ENCODE results near the gene A3GALT2. TPM values are rescaled to one million over a fixed set of nuclear protein-coding genes. Genes with fewer than 3 reads are reported as not detected.

The A3GALT2 gene
- total RNA-seq, 4 donors from 2014 or later = 0.58 TPM; not detected in 3

DNA sequence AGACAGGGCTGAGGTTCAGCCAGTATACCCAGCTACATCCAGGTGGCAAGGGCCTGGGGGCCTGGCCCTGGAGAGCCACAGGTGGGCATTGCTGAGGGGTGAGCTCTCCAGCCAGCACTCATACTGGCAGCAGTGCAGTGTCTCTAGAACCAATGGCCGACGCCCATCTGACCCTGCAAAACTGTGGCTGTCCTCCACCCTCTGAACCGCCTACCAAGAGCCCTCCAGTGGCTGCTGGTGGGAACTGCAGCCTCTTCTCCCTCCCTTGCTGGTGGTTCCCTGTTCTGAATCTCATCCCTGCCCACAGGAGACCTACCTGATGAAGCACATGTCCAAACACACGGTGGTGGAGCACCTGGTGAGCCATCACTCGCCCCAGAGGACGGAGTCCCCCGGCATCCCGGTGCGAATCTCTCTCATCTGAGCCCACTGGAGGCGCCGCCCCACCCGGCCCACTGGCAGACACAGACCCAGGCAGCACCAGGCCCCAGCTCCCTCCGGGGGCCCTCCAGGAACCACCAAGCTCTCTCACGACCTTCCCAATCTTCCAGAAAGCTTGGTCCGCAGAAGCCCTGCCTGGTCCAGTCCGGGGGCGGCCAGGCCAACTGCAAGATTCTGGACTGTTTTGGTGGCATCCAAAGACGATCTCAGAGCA is 22.1 kb downstream of the A3GALT2 start:
- intact Hi-C loops (cut with DNase I; ENCODE audit: low total_unique reads) = loop anchor here (5.0 kb wide), 2 partner anchors 69 to 174 kb away; partner anchors contain the start of gene ZSCAN20
- H3K4me1 ChIP-seq = peaks cover 0 to 6% of the 10 kb centered on the region in 2 donors
- TF ChIP-seq, protein P1, sequence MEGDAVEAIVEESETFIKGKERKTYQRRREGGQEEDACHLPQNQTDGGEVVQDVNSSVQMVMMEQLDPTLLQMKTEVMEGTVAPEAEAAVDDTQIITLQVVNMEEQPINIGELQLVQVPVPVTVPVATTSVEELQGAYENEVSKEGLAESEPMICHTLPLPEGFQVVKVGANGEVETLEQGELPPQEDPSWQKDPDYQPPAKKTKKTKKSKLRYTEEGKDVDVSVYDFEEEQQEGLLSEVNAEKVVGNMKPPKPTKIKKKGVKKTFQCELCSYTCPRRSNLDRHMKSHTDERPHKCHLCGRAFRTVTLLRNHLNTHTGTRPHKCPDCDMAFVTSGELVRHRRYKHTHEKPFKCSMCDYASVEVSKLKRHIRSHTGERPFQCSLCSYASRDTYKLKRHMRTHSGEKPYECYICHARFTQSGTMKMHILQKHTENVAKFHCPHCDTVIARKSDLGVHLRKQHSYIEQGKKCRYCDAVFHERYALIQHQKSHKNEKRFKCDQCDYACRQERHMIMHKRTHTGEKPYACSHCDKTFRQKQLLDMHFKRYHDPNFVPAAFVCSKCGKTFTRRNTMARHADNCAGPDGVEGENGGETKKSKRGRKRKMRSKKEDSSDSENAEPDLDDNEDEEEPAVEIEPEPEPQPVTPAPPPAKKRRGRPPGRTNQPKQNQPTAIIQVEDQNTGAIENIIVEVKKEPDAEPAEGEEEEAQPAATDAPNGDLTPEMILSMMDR (IDR thresholded peaks at IDR 0.05) = peak; percentile 66 to 87 (median 76)
- no peak for TF ChIP-seq POLR2A (IDR thresholded peaks at IDR 0.05)
- no peak overlapping the region for H3K27ac ChIP-seq
- H3K4me3 ChIP-seq = no peak overlapping the region
- DNase-seq = peak; percentile 64 to 71
- no peaks in the 10 kb centered on the region for H3K27me3 ChIP-seq
- H3K9me3 ChIP-seq = no peaks in the 10 kb centered on the region
- H3K36me3 ChIP-seq = no peaks in the 10 kb centered on the region

DNA sequence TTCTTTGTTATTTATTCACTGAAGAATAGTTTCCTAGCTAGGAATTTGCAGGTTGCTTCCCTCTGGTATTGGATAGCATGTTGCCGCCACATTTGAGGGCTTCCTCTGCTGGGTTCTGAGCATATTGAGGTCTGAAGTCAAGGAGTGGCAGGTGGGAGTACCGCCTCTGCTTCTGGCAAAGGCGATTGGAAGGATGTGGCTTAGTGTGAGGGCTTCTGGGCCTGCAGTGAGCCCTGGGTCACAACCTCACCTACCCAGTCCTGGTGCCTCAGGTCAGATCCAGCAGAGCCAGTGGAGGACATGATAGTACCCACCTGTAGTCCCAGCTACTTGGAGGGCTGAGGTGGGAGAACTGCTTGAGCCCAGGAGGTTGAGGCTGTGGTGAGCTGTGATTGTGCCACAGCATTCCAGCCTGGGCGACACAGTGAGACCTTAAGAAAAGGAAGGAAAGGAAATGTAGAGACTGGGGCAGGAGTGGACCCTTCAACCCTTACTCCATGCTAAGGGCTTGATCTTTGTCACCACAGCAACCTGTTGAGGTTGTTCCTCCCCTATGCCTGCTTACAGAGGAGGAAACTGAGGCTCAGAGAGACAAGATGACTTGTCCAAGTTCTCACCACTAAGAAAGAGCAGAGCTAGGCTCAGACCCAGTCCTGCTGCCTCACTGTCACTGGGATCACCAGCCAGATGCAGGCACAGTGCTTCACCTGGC is 22.8 kb downstream of the A3GALT2 start:
- Histone ChIP-seq H3K27me3 (no peaks in the 10 kb centered on the region), H3K36me3 (no peaks in the 10 kb centered on the region), H3K4me1 (peaks cover 0 to 6% of the 10 kb centered on the region in 2 donors), H3K4me3 (no peak overlapping the region), H3K27ac (no peak overlapping the region), H3K9me3 (no peaks in the 10 kb centered on the region)
- intact Hi-C loops (cut with DNase I; ENCODE audit: low total_unique reads) = loop anchor here (5.0 kb wide), 2 partner anchors 69 to 174 kb away; partner anchors contain the start of gene ZSCAN20
- TF ChIP-seq, protein P1 (IDR thresholded peaks at IDR 0.05) = no peak
- no peak for TF ChIP-seq POLR2A (IDR thresholded peaks at IDR 0.05)
- no peak for DNase-seq

DNA sequence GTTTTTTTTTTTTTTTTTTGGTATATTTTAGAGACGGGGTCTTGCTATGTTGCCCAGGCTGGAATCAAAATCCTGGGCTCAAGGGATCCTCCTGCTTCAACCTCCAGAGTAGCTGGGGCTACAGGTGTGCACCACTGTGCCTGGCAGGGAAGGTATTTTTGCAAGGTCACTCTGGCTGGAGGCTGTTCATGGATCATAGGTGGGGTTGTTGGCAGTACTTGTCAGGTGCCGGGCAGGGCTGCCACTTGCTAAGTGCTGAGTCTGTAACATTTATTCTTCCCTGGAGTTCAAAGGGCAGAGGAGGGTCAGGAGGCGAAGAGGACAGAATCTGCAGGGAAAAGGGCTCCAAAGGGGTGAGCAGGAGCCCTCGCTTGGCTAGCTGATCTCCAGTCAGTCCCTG is 24.1 kb downstream of the A3GALT2 start:
- no peak for TF ChIP-seq POLR2A (IDR thresholded peaks at IDR 0.05)
- TF ChIP-seq, protein P1 (IDR thresholded peaks at IDR 0.05) = no peak
- Histone ChIP-seq H3K4me3 (no peak overlapping the region), H3K27me3 (no peaks in the 10 kb centered on the region), H3K9me3 (no peaks in the 10 kb centered on the region), H3K36me3 (no peaks in the 10 kb centered on the region), H3K4me1 (peaks cover 0 to 6% of the 10 kb centered on the region in 2 donors), H3K27ac (no peak overlapping the region)
- no peak for DNase-seq
- intact Hi-C loops (cut with DNase I; ENCODE audit: low total_unique reads) = loop anchor here (5.0 kb wide), 2 partner anchors 70 to 175 kb away; partner anchors contain the start of gene ZSCAN20

DNA sequence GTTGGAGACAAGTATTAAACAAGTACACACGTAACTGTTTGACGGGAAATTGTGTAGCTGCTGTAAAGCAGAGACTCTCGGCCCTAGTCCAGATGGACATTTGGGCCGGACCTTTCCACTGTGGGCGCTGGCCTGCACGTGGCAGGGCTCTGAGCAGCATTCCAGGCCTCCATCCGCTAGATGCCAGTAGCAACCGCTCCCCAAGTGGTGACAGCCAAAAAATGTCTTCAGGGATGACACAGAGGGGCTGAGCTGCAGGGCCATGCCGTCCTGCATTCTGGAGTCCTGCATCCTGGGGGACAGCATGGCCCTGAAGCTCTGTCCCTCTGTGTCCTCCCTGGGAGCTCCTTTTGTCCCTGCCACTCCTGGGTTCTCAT is 24.8 kb downstream of the A3GALT2 start:
- Histone ChIP-seq H3K4me3 (no peak overlapping the region), H3K27ac (peak overlapping the region; percentile 12 to 20), H3K36me3 (no peaks in the 10 kb centered on the region), H3K4me1 (peaks cover 0 to 6% of the 10 kb centered on the region in 2 donors), H3K27me3 (no peaks in the 10 kb centered on the region), H3K9me3 (no peaks in the 10 kb centered on the region)
- TF ChIP-seq, protein P1 (IDR thresholded peaks at IDR 0.05) = no peak
- no peak for TF ChIP-seq POLR2A (IDR thresholded peaks at IDR 0.05)
- DNase-seq = no peak
- intact Hi-C loops (cut with DNase I; ENCODE audit: low total_unique reads) = loop anchor here (5.0 kb wide), 2 partner anchors 71 to 176 kb away; partner anchors contain the start of gene ZSCAN20

All from uterus (tissue), 4 donors.